Neutrophil (primary cell): ENCODE data around the gene DSCAML1.

Source experiments
- H3K27ac ChIP-seq: fragments of 200-600 bp; sonication (generic); 2 replicates; pipeline ENCODE4 v1.5.1; 2016; ENCODE audit warnings: mild to moderate bottlenecking, moderate library complexity
- H3K27me3 ChIP-seq: fragments of 200-600 bp; sonication (generic); 2 replicates; pipeline ENCODE4 v1.6.0; 2016; ENCODE audit warnings: mild to moderate bottlenecking
- H3K36me3 ChIP-seq: fragments of 200-600 bp; sonication (generic); 2 replicates; pipeline ENCODE4 v1.5.1; 2017
- H3K4me1 ChIP-seq, 2 experiments: fragments of 200-600 bp in 1 of 2; sonication (generic) in 1 of 2; 1 replicate in 1 of 2; 2 replicates in 1 of 2; pipeline versions ENCODE4 v1.5.1 to v1.6.1; 2013 to 2016; ENCODE audit warnings: low read depth in 1 of 2, low read length in 1 of 2, mild to moderate bottlenecking in 1 of 2, moderate library complexity in 1 of 2; ENCODE audit not compliant: control insufficient read depth in 1 of 2, insufficient read depth in 1 of 2
- H3K4me3 ChIP-seq, 2 experiments: fragments of 200-600 bp in 1 of 2; sonication (generic) in 1 of 2; 1 replicate in 1 of 2; 2 replicates in 1 of 2; pipeline ENCODE4 v1.5.1; 2013 to 2016; ENCODE audit warnings: low read depth in 1 of 2, low read length in 1 of 2, mild to moderate bottlenecking in 1 of 2, moderate library complexity in 1 of 2
- H3K9me3 ChIP-seq: fragments of 200-600 bp; sonication (generic); 2 replicates; pipeline ENCODE4 v1.5.1; 2016
- CTCF ChIP-seq: fragments of 200-600 bp; sonication (generic); IDR thresholded peaks from 2 replicates; pipeline ENCODE4 v1.5.1; 2016; ENCODE audit warnings: antibody characterized with exemption

Gene DSCAML1

DNA sequence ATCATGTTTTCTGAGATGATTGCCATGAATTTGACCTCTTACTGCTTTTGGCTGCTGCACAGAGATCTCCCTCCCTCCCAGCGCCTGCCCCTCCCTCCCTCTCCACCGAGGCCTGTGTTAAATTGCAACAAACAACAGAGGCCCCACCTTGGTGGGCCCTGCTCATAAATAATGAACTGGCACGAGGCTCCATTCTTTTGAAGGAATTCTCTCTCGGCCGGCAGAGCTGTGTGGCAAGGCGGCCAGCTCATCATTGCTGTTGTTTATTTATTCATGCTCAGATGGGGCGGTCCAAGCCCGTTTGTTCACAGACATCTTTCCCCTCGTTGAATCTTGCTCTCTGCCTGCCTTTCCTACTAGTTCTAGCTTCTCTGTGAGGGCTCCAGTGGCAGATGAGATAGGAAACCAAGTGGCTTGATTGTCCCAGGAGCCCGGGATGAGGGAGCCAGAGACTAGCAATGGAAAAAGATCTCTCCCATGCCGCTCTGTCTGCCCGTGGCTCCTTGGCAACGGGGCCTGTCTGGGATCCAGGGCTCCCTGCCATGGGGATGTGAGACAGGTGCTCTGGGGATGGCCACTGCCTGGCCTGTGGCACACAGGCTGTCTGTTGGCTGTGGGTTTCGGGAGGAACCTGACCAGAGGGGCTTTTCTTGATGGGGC is 192.6 kb downstream of the DSCAML1 start:
- Histone ChIP-seq H3K27me3 (peaks cover 23% of the 10 kb centered on the region), H3K9me3 (no peaks in the 10 kb centered on the region), H3K27ac (no peak overlapping the region), H3K4me1 (no peaks in the 10 kb centered on the region), H3K36me3 (no peaks in the 10 kb centered on the region), H3K4me3 (no peak overlapping the region)
- TF ChIP-seq CTCF, result no peak

GRCh38 chr11:117603932-117604331 is 193.1 kb downstream of the DSCAML1 start:
- Histone ChIP-seq H3K4me3 (no peak overlapping the region), H3K9me3 (no peaks in the 10 kb centered on the region), H3K4me1 (no peaks in the 10 kb centered on the region), H3K27me3 (peaks cover 28% of the 10 kb centered on the region), H3K36me3 (no peaks in the 10 kb centered on the region), H3K27ac (no peak overlapping the region)
- no peak for TF ChIP-seq CTCF

DNA sequence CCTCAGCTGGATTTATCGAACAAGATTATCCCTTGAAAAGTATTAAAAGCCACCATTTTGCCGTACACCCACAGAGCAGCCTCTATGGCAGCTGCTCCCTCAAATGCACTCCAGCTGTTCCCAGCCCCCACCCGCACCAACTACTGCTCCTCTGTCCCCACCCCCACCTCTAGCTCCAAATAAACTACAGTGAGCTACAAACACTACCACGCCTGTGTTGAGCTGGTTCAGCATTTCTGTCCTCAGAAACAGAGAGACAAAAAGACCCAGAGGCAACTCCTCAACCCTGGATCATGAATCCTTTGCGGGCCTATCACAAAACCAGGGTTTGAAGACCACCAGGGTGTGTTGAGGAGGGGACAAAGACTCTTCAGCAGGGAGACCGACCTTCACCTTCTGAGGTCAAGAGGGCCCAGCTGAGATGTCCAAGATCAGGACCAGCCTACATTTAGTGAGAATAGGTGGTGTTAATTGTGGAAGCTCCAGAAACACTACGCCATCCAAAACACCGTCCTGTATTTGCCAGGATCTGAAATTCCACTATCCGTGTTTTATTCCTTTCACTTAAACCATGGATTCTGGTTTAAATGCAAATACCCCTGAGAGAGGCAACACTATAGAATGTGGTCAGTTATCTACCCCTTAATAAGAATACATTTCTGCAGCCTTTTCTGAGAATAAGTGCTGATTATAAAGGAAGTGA is 195.9 kb downstream of the DSCAML1 start:
- H3K4me3 ChIP-seq, result no peak overlapping the region
- H3K27ac ChIP-seq, result no peak overlapping the region
- no peaks in the 10 kb centered on the region for H3K36me3 ChIP-seq
- H3K4me1 ChIP-seq, result no peaks in the 10 kb centered on the region
- peaks cover 54% of the 10 kb centered on the region for H3K27me3 ChIP-seq
- no peak for TF ChIP-seq CTCF
- H3K9me3 ChIP-seq, result no peaks in the 10 kb centered on the region

GRCh38 chr11:117600234-117600783 is 196.7 kb downstream of the DSCAML1 start:
- Histone ChIP-seq H3K27ac (no peak overlapping the region), H3K27me3 (peaks cover 62% of the 10 kb centered on the region), H3K36me3 (no peaks in the 10 kb centered on the region), H3K4me1 (no peaks in the 10 kb centered on the region), H3K4me3 (no peak overlapping the region), H3K9me3 (no peaks in the 10 kb centered on the region)
- TF ChIP-seq CTCF, result no peak

- H3K4me3 ChIP-seq, result no peak overlapping the region
- no peaks in the 10 kb centered on the region for H3K4me1 ChIP-seq
- no peaks in the 10 kb centered on the region for H3K9me3 ChIP-seq
- H3K27ac ChIP-seq, result no peak overlapping the region
- no peaks in the 10 kb centered on the region for H3K36me3 ChIP-seq
- H3K27me3 ChIP-seq, result peaks cover 59% of the 10 kb centered on the region
- TF ChIP-seq CTCF, result no peak
These were observed 199.9 kb downstream of the DSCAML1 start for GRCh38 chr11:117597071-117597470.
